NCI-H524 treated with DMSO at 0.1 percent for 48 hours (cell line): ENCODE measurements around the gene HLA-A.

Experiments used
- DNase-seq: peaks from one replicate; lab custom pipeline; 2025; lab: John Stamatoyannopoulos, UW

Gene HLA-A

DNA sequence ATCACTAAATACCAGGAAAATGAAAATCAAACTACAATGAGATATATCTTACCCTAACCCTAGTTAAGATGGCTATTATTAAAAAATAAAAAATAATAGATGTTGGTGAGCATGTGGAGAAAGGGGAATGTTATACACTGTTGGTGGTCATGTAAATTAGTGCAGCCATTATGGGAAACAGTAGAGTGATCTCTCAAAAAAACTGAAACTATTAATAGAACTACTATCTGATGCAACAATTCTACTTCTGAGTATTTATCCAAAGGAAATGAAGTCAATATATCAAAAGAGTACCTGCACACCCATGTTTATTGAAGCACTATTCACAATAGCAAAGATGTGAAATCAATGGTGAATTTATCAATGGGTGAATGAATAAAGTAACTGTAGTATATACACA lies 48.6 kb downstream of the HLA-A start:
- DNase-seq = no peak

DNA sequence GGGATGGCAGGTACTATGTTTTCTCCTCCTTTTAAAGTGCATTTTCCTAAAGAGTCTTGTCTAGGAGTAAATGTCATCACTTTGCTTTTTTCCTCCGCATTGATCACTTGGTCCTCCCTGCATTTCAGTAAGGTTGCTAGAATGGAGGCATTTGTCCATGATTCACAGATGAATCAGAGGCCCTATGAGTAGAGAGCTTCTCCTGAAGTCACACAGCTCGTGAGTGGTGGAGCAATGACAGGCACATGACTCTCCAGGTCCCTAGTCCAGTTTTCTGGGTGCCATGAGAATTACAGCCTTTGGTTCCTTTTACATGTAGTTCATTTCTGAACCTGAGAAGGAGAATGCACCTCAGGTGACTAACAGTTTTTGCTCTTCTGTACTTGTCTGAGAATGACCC lies 50.5 kb downstream of the HLA-A start:
- no peak for DNase-seq

DNA sequence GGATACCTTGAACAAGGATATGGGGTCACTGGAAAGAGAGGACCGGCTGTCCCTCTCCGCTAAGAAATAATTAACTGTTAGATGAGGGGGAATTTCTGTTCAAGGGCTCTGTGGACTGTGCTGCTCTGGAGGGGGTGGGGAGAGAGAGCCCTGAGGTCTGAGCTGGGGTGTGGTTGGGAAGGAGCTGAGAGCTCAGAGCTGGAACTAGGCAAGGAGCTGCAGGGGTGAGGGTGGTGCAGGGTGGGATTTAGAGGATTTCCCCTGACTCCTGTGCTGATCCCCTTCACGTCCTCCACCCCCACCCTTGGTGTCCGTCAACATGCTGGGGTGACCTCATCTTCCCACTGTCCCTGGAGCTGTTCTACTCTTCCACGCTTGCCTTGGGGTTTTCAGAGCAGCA lies 52.5 kb downstream of the HLA-A start:
- DNase-seq = no peak

DNA sequence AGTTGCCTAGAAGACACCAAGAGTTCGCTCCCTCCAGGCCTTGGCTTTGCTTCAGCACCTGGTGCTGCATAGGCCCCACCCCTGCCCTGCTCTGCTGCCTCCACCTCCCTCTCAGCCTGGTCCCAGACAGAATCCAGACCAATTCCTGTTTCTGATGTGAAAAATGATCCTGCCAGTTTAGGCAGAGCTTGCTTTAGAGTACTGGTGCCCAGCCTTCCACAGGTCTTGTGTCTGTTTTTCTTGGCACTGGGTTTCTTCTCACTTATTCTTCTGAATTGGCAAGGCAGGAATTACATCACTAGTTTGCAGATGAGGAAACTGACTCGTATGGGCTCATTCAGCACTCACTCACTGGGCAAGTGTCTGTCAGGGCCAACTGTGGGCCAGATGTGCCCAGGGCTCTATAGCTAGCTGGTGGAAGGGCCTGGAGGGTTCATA lies 53.0 kb downstream of the HLA-A start:
- DNase-seq = no peak
